HG03520 (cell line): ENCODE measurements around the gene LRRC55.

Experiments
- ATAC-seq: cut with Tn5 transposase; IDR thresholded peaks from one replicate; pipeline ENCODE4 v1.9.1; 2021; ENCODE audit warnings: mild to moderate bottlenecking, moderate library complexity; ENCODE audit not compliant: unreplicated experiment

LRRC55 gene

GRCh38 chr11:57199330-57199729, 17.6 kb downstream of the LRRC55 start:
- no peak for ATAC-seq

- ATAC-seq, result no peak
Observed at GRCh38 chr11:57200917-57201316, 19.2 kb downstream of the LRRC55 start.

- ATAC-seq, result no peak
Observed at GRCh38 chr11:57202281-57202680, 20.5 kb downstream of the LRRC55 start.

- ATAC-seq, result no peak
Observed at GRCh38 chr11:57203359-57203758, 21.6 kb downstream of the LRRC55 start.

GRCh38 chr11:57203882-57204480, 22.2 kb downstream of the LRRC55 start:
- no peak for ATAC-seq

- no peak for ATAC-seq
Observed at GRCh38 chr11:57205041-57205641, 23.4 kb downstream of the LRRC55 start.

GRCh38 chr11:57207168-57207567, 25.4 kb downstream of the LRRC55 start:
- ATAC-seq, result no peak

GRCh38 chr11:57210781-57211180, 29.0 kb downstream of the LRRC55 start:
- no peak for ATAC-seq

- ATAC-seq, result no peak
Observed at GRCh38 chr11:57213342-57214097, 31.8 kb downstream of the LRRC55 start.

- ATAC-seq, result no peak
Observed at GRCh38 chr11:57214098-57214417, 32.3 kb downstream of the LRRC55 start.

- no peak for ATAC-seq
Observed at GRCh38 chr11:57214494-57214893, 32.7 kb downstream of the LRRC55 start.

GRCh38 chr11:57216463-57216862, 34.7 kb downstream of the LRRC55 start:
- ATAC-seq, result no peak

GRCh38 chr11:57217053-57217452, 35.3 kb downstream of the LRRC55 start:
- ATAC-seq, result no peak

GRCh38 chr11:57219021-57219627, 37.4 kb downstream of the LRRC55 start:
- ATAC-seq, result no peak

- ATAC-seq, result no peak
Observed at GRCh38 chr11:57222239-57222638, 40.5 kb downstream of the LRRC55 start.

GRCh38 chr11:57223601-57224000, 41.8 kb downstream of the LRRC55 start:
- no peak for ATAC-seq

- no peak for ATAC-seq
Observed at GRCh38 chr11:57224128-57224527, 42.4 kb downstream of the LRRC55 start.

- no peak for ATAC-seq
Observed at GRCh38 chr11:57224537-57224936, 42.8 kb downstream of the LRRC55 start.

GRCh38 chr11:57228600-57228999, 46.8 kb downstream of the LRRC55 start:
- no peak for ATAC-seq

- no peak for ATAC-seq
Observed at GRCh38 chr11:57230316-57230715, 48.6 kb downstream of the LRRC55 start.

- ATAC-seq, result no peak
Observed at GRCh38 chr11:57230791-57231538, 49.2 kb downstream of the LRRC55 start.
